22Rv1 (cell line): ENCODE results near the gene TPM3.

Experiments
- H3K27ac ChIP-seq: fragments of 450-650 bp; 2 replicates; pipeline ENCODE4 v1.5.1; 2017
- ZFX ChIP-seq: fragments of 450-650 bp; IDR thresholded peaks from 2 replicates; pipeline ENCODE4 v1.6.1; 2017; ENCODE audit warnings: antibody characterized with exemption, borderline replicate concordance
- TF ChIP-seq, protein P1 (sequence below): fragments of 450-650 bp; IDR thresholded peaks from 2 replicates; pipeline ENCODE4 v1.5.1; 2017; ENCODE audit warnings: mild to moderate bottlenecking

The TPM3 gene

DNA sequence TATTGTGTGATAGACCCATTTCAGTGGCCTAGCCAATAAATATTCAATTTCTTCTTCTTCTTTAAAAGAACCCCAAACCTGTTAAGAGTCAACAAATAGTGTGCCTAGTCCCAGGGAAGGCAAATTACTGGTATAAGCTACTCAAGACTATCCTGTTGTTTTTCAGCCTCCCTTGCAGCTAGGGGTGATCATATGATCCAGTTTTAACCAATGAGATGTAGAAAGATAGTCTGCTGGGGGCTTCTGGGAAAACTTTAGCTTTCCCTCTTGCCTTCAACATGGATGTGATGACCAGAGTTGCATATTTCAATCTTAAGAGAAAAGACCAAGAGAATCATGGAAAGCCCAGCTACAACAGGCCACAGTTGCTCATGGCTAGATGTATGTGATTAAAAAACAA is 32.3 kb downstream of the TPM3 start:
- TF ChIP-seq, protein P1, sequence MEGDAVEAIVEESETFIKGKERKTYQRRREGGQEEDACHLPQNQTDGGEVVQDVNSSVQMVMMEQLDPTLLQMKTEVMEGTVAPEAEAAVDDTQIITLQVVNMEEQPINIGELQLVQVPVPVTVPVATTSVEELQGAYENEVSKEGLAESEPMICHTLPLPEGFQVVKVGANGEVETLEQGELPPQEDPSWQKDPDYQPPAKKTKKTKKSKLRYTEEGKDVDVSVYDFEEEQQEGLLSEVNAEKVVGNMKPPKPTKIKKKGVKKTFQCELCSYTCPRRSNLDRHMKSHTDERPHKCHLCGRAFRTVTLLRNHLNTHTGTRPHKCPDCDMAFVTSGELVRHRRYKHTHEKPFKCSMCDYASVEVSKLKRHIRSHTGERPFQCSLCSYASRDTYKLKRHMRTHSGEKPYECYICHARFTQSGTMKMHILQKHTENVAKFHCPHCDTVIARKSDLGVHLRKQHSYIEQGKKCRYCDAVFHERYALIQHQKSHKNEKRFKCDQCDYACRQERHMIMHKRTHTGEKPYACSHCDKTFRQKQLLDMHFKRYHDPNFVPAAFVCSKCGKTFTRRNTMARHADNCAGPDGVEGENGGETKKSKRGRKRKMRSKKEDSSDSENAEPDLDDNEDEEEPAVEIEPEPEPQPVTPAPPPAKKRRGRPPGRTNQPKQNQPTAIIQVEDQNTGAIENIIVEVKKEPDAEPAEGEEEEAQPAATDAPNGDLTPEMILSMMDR: no peak
- no peak for TF ChIP-seq ZFX
- H3K27ac ChIP-seq: no peak overlapping the region

DNA sequence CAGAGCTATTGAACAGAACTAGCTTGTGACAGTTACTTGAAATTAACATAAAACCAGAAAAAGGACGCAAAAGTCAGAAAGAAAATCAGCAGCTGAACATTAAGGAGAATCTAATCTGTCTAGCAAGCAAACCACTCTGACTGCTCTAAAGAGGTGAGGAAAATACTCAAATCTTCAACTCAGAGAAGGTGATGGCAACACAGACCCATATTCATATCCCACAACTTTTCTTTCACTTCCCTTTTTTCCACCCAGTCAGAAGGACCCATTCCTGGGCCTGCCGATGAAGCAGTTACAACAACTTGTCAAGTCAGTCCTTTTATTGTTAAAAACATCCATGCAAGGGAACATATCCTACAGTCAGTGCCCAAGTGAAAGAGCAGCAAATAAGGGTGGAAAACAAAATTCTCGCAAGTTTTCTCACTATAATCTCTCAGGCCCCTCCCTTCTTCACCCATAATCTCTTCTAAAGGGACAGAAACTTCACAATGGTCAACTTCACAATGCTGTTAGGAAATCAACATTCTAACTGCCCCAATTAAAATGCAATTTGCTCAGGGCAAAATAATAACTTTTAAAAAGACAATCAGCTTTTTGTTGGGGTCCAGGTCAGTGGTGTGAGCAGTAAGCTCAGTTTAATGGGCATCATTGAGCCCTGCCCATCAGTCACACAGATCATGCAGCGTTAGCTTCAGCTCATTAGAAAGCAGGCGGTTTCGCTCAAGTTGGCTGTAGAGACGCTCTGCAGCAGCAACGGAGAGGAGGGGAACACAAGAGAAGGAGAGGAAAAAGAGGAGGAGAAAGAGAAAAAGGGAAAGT is 33.4 kb downstream of the TPM3 start:
- TF ChIP-seq ZFX: no peak
- TF ChIP-seq, protein P1: no peak
- peak overlapping the region; percentile 28 for H3K27ac ChIP-seq

DNA sequence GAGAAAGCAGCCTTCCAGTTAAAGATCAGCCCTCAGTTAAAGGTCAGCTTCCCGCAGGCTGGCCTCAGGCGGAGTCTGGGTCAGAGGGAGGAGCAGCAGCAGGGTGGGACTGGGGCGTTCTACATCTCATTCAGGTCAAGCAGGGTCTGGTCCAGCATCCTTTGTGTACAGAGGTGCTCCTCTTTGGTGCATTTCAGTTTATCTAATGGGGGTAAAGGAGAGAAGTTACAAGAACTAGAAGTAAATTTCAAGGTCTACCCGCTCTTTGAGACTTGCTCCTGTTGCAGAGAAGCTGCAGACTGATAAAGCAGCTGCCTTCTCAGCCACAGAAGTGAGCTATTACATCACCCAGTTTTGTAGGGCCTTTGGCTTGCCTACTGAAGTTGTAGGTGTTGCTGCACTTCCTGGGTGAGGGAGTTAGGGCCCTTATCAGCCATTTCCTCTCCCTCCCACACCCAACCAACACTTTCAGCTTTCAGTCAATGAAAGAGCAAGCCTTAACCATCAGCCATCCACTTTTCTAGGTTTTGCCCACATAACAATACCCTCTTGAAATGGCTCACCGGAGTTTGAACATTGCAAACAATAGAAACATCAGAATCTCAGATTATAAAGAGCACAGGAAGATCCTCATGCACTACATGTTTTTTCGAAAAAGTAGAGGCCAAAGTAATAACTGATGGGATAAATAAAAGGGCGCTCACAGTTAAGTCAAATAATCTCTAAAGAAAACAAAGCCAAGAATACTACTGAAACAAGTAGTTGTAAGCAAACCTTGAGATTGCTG is 34.2 kb downstream of the TPM3 start:
- TF ChIP-seq ZFX: no peak
- TF ChIP-seq, protein P1: no peak
- peak overlapping the region; percentile 28 for H3K27ac ChIP-seq

DNA sequence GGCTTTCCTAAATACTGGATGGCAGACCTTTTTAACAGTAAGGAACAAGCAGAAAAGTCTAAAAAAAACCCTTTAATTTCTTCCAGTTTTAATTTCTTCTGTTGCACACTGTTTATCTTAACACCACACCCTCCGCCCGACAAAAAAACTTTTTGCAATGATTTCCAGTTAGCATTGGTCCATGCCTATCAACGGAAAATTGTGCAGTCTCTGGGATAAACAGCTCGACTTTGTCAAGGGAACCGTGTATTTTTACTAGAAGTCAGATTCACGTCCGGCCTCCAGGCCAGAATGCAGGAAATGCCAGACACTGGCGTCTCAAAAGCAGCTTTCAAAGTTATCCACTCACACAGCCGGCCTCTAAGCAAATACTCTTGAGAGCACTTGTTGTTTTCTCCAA is 36.6 kb downstream of the TPM3 start:
- peak overlapping the region; percentile 43 for H3K27ac ChIP-seq

DNA sequence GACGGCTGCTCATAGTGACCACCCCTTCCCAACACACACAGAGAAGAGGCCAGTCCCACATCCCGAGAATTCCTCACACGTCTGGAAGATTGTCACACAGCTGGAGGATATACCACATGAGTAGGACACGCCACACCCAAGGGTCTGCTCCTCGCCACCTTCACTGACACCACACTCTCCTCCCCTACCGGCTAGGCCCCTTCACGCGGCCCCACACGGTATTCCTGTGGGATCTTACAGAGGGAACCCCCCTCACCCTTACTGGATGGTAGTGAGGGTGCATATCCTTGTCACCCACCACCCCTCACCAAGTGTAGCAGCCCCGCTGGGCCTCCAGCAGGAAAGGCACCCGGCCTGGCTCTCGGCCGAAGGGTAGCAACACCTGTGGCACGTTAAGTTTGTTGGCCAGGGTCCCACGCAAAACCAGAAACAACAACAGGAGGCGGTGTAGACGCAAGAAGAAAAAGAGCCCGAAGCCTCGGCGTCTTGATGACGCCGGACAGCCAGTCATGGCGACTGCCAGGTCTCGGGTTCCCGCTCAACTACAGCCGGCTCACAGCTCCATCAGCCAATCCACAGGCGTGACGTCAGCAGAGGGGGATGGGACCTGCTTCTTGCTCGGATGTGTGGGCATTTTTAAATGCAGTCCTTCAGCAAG is 37.2 kb downstream of the TPM3 start, which contains the start of gene NUP210L:
Gene NUP210L (minus strand): TSS at position 540 of the 658 bp plus-strand sequence.
- H3K27ac ChIP-seq: peak within 1 kb of the TSS; percentile 43
- no peak for TF ChIP-seq ZFX
- TF ChIP-seq, protein P1: no peak

More for the DNA sequence above, 36.6 kb downstream of the TPM3 start:
- no peak for TF ChIP-seq ZFX
- TF ChIP-seq, protein P1: no peak

DNA sequence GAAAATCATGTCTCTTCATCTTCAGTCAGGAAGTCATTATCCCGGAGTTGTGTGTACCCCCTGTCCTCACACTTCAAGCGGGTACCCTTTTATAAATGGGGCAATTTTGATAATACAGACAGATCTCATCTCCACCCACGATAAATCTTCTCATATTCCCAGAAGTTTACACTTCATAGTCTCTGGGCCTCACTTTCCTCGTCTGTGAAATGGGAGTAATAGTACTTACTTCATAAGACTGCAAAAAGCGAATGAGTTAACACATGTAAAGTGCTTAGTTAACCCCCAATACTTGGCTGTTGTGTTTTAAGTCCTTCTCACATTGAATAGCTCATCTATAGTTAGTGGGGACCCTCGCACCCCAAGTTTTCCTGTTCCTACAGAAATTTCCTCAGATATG is 37.8 kb downstream of the TPM3 start:
- no peak overlapping the region for H3K27ac ChIP-seq
- no peak for TF ChIP-seq ZFX
- TF ChIP-seq, protein P1: no peak
